ENCODE data around the gene TMEM183A. TPM values are rescaled to one million over a fixed set of nuclear protein-coding genes. Genes with fewer than 3 reads are reported as not detected.

TMEM183A gene
- total and polyA plus RNA-seq, 9 of the 15 experiments (the other 6 are each of a cell fraction or from before 2014, with no cell fraction given), result 23.4 to 190 (median 124) TPM

DNA sequence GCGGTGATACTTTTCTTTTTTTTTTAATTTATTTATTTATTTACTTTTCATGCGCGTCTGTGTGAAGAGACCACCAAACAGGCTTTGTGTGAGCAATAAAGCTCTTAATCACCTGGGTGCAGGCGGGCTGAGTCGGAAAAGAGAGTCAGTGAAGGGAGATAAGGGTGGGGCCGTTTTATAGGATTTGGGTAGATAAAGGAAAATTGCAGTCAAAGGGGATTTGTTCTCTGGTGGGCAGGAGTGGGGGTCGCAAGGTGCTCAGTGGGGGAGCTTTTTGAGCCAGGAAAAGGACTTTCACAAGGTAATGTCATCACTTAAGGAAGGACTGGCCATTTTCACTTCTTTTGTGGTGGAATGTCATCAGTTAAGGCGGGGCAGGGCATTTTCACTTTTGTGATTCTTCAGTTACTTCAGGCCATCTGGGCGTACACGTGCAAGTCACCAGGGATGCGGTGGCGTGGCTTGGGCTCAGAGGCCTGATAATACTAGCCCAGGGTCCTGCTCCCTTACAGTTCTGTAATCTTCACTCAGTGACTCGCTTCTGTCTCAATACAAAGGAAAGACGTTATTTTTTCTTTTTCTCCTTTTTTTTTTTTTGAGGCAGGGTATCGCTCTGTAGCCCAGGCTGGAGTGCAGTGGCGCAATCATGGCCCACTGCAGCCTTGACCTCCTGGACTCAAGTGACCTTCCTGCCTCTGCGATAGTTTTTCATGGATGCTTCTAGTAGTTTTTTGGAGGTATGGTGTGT is 1.6 kb upstream of the TMEM183A start (continued):
- TF ChIP-seq, protein P1, sequence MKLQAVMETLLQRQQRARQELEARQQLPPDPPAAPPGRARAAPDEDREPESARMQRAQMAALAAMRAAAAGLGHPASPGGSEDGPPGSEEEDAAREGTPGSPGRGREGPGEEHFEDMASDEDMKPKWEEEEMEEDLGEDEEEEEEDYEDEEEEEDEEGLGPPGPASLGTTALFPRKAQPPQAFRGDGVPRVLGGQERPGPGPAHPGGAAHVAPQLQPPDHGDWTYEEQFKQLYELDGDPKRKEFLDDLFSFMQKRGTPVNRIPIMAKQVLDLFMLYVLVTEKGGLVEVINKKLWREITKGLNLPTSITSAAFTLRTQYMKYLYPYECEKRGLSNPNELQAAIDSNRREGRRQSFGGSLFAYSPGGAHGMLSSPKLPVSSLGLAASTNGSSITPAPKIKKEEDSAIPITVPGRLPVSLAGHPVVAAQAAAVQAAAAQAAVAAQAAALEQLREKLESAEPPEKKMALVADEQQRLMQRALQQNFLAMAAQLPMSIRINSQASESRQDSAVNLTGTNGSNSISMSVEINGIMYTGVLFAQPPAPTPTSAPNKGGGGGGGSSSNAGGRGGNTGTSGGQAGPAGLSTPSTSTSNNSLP (IDR thresholded peaks at IDR 0.05; ENCODE audit: borderline replicate concordance, low read depth, low read length), result 0 out of 2 replicates have a peak, but pooled peaks have one; percentile 8
- TF ChIP-seq MBD2 (IDR thresholded peaks at IDR 0.05; ENCODE audit: borderline replicate concordance, low read depth) (0 out of 2 replicates have a peak, but pooled peaks have one; percentile 35), HDAC1 (IDR thresholded peaks at IDR 0.05) (peak; percentile 30 to 81; a peak in 2 of 4 replicates), CREM (IDR thresholded peaks at IDR 0.05; ENCODE audit: low read depth) (peak; percentile 61; the same call in 1 of the 2 replicates), NCOR1 (IDR thresholded peaks at IDR 0.05) (peak; percentile 78), KDM1A (IDR thresholded peaks at IDR 0.05) (peak; percentile 83 to 85), JUND (IDR thresholded peaks at IDR 0.05; ENCODE audit: borderline replicate concordance, low read depth, low read length) (peak; percentile 52), JUND (tag; IDR thresholded peaks at IDR 0.05; ENCODE audit: borderline replicate concordance, low read depth, low read length) (peak; percentile 40; the same call in 1 of the 3 replicates), ZNF766 (CRISPR knock-in tag; conservative IDR thresholded peaks at IDR 0.05) (peak; percentile 61; the same call in 1 of the 2 replicates), RUNX1 (IDR thresholded peaks at IDR 0.05; ENCODE audit: low read depth) (0 out of 2 replicates have a peak, but pooled peaks have one; percentile 50)
- TF ChIP-seq, protein P2, sequence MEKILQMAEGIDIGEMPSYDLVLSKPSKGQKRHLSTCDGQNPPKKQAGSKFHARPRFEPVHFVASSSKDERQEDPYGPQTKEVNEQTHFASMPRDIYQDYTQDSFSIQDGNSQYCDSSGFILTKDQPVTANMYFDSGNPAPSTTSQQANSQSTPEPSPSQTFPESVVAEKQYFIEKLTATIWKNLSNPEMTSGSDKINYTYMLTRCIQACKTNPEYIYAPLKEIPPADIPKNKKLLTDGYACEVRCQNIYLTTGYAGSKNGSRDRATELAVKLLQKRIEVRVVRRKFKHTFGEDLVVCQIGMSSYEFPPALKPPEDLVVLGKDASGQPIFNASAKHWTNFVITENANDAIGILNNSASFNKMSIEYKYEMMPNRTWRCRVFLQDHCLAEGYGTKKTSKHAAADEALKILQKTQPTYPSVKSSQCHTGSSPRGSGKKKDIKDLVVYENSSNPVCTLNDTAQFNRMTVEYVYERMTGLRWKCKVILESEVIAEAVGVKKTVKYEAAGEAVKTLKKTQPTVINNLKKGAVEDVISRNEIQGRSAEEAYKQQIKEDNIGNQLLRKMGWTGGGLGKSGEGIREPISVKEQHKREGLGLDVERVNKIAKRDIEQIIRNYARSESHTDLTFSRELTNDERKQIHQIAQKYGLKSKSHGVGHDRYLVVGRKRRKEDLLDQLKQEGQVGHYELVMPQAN (IDR thresholded peaks at IDR 0.05; ENCODE audit: borderline replicate concordance), result peak; percentile 67; the same call in 1 of the 2 replicates
- TF ChIP-seq, protein P3, sequence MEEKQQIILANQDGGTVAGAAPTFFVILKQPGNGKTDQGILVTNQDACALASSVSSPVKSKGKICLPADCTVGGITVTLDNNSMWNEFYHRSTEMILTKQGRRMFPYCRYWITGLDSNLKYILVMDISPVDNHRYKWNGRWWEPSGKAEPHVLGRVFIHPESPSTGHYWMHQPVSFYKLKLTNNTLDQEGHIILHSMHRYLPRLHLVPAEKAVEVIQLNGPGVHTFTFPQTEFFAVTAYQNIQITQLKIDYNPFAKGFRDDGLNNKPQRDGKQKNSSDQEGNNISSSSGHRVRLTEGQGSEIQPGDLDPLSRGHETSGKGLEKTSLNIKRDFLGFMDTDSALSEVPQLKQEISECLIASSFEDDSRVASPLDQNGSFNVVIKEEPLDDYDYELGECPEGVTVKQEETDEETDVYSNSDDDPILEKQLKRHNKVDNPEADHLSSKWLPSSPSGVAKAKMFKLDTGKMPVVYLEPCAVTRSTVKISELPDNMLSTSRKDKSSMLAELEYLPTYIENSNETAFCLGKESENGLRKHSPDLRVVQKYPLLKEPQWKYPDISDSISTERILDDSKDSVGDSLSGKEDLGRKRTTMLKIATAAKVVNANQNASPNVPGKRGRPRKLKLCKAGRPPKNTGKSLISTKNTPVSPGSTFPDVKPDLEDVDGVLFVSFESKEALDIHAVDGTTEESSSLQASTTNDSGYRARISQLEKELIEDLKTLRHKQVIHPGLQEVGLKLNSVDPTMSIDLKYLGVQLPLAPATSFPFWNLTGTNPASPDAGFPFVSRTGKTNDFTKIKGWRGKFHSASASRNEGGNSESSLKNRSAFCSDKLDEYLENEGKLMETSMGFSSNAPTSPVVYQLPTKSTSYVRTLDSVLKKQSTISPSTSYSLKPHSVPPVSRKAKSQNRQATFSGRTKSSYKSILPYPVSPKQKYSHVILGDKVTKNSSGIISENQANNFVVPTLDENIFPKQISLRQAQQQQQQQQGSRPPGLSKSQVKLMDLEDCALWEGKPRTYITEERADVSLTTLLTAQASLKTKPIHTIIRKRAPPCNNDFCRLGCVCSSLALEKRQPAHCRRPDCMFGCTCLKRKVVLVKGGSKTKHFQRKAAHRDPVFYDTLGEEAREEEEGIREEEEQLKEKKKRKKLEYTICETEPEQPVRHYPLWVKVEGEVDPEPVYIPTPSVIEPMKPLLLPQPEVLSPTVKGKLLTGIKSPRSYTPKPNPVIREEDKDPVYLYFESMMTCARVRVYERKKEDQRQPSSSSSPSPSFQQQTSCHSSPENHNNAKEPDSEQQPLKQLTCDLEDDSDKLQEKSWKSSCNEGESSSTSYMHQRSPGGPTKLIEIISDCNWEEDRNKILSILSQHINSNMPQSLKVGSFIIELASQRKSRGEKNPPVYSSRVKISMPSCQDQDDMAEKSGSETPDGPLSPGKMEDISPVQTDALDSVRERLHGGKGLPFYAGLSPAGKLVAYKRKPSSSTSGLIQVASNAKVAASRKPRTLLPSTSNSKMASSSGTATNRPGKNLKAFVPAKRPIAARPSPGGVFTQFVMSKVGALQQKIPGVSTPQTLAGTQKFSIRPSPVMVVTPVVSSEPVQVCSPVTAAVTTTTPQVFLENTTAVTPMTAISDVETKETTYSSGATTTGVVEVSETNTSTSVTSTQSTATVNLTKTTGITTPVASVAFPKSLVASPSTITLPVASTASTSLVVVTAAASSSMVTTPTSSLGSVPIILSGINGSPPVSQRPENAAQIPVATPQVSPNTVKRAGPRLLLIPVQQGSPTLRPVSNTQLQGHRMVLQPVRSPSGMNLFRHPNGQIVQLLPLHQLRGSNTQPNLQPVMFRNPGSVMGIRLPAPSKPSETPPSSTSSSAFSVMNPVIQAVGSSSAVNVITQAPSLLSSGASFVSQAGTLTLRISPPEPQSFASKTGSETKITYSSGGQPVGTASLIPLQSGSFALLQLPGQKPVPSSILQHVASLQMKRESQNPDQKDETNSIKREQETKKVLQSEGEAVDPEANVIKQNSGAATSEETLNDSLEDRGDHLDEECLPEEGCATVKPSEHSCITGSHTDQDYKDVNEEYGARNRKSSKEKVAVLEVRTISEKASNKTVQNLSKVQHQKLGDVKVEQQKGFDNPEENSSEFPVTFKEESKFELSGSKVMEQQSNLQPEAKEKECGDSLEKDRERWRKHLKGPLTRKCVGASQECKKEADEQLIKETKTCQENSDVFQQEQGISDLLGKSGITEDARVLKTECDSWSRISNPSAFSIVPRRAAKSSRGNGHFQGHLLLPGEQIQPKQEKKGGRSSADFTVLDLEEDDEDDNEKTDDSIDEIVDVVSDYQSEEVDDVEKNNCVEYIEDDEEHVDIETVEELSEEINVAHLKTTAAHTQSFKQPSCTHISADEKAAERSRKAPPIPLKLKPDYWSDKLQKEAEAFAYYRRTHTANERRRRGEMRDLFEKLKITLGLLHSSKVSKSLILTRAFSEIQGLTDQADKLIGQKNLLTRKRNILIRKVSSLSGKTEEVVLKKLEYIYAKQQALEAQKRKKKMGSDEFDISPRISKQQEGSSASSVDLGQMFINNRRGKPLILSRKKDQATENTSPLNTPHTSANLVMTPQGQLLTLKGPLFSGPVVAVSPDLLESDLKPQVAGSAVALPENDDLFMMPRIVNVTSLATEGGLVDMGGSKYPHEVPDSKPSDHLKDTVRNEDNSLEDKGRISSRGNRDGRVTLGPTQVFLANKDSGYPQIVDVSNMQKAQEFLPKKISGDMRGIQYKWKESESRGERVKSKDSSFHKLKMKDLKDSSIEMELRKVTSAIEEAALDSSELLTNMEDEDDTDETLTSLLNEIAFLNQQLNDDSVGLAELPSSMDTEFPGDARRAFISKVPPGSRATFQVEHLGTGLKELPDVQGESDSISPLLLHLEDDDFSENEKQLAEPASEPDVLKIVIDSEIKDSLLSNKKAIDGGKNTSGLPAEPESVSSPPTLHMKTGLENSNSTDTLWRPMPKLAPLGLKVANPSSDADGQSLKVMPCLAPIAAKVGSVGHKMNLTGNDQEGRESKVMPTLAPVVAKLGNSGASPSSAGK (IDR thresholded peaks at IDR 0.05), result peak; percentile 92
